Stimulated activated CD4-positive, alpha-beta T cell treated with anti-CD3 and anti-CD28 coated beads, Interleukin-12 subunit alpha, Interleukin-12 subunit beta, amount 100 ng/mL, for 24 hours (primary cell): ENCODE measurements around the gene SNRK.

Experiments used
- DNase-seq, 2 experiments: peaks; one replicate each; pipeline ENCODE4 v3.0.0-alpha.2; 2020; ENCODE audit warnings: low read depth in 2 of 2

Gene SNRK

GRCh38 chr3:43309372-43310305 lies 23.3 kb downstream of the SNRK start:
- no peak for DNase-seq

GRCh38 chr3:43316783-43317460 lies 30.6 kb downstream of the SNRK start:
- DNase-seq = no peak

- no peak for DNase-seq
These were observed 31.3 kb downstream of the SNRK start for GRCh38 chr3:43317461-43318316.

GRCh38 chr3:43319376-43319775 lies 33.0 kb downstream of the SNRK start:
- no peak for DNase-seq

GRCh38 chr3:43319794-43320193 lies 33.5 kb downstream of the SNRK start:
- DNase-seq = no peak

DNA sequence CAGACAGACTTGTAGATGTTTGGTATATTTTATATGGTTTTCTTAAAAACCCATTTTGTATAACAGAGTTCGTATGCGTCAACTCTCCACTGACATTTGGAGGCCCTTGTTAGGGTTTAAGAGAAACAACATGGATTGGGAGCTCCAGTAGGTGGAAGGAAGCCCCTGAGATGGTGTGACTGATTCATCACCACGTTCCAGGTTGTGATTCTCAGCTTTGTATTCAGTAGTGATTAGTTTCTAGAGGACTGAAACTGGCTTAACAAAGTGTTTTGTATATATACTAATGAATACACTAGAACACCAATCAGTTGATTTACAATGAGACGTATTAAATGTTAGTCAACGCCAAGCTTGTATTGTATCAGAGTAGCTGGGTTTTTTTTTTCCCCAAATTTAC lies 33.9 kb downstream of the SNRK start:
- no peak for DNase-seq

GRCh38 chr3:43323541-43323940 lies 37.2 kb downstream of the SNRK start:
- DNase-seq = no peak

GRCh38 chr3:43326891-43327581 lies 40.7 kb downstream of the SNRK start:
- no peak for DNase-seq

GRCh38 chr3:43327582-43327979 lies 41.2 kb downstream of the SNRK start:
- DNase-seq = no peak

DNA sequence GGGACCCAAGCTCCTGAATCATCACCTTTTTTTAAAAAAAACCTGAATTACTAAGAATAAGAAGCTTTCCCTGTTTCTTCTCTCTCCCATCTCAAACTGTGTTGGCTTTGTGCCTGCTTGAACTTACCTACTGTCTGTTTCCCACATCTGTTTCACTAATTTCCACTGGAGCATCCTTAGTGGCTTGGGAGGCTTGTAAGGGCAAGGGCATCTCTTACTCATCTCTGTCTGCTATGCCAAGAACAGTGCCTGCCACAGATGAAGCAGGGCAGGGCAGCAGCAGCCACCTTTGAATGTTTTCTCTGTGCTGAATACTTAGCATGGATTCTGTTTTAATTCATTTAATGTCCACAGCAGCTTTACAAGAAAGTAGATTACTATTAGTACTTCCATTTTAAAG lies 42.3 kb downstream of the SNRK start:
- no peak for DNase-seq

- DNase-seq = no peak
These were observed 44.6 kb downstream of the SNRK start for GRCh38 chr3:43330981-43331380.

DNA sequence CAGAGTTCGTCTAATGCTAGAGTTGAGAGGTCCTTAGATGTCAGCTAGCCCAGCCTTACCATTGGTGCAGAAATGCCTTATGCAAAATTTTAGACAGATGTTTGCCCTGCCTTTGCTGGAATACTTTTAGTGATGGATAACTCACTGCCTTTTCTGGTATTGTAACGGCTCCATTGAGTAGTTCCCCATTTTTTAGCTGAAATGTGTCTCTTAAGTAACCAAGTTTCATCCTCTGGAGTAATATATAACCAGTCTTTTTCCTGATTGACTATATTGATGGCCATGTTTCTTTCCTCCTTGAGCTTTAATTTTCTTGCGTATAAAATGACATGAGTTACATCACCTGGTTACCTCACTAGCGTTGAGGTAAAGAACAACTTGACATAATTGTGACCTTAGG lies 45.0 kb downstream of the SNRK start:
- no peak for DNase-seq

- no peak for DNase-seq
These were observed 48.6 kb downstream of the SNRK start for GRCh38 chr3:43334976-43335375.

DNA sequence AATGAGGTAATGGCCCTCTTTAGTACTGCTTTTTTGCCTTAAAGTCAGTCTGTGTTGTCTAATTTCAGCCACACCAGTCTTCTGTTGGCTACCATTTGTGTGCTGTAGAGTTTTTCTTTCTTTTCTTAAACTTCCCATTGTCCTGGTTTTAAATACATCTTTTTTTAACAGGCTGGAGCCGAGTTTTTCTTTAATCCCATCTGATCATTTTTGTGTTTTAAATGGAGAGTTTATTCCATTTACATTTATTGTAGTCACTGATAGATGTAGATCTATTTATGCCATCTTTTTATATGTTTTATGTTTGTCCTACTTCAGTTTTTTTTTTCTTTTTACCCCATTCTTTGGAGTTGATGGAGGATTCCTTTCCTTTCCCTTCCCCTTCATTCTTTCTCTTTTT lies 49.5 kb downstream of the SNRK start:
- DNase-seq = no peak

- DNase-seq = no peak
These were observed 52.0 kb downstream of the SNRK start for GRCh38 chr3:43338295-43338694.

DNA sequence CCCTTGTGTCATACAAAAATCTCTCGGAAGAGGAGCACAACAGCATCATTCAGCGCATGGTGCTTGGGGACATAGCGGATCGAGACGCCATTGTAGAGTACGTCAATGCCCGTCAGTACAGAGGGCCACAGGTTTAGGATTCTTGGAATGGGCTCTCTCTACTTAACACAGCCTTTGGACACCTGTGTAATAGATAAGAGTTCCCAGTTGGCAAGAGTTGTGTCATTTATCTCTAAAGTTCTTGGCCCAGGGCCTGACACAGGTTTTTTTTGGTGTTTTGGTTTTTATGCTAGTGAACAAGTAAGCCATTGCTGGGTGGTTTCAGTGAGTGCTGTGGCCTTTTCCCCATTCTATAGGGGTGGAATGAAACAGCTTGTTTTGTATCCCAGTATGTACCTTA lies 54.1 kb downstream of the SNRK start:
- no peak for DNase-seq

DNA sequence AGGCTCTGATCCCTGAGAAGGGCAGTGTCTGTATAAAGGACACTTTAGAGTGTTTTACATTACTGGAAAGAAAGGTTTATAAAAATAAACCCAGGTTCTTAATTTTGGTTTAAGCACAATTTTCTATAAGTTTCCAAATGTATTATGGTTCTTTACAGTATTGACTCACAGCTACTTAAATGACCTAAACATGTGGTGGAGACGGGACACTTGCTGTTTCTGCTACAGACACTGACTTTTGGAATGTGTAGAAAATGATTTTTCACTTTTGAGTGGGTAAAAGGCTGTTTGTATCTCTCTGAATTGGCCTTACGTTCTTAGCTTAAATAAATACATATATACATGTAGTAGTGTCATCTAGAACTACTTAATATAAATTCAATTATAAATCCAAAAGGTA lies 55.4 kb downstream of the SNRK start:
- DNase-seq = no peak

DNA sequence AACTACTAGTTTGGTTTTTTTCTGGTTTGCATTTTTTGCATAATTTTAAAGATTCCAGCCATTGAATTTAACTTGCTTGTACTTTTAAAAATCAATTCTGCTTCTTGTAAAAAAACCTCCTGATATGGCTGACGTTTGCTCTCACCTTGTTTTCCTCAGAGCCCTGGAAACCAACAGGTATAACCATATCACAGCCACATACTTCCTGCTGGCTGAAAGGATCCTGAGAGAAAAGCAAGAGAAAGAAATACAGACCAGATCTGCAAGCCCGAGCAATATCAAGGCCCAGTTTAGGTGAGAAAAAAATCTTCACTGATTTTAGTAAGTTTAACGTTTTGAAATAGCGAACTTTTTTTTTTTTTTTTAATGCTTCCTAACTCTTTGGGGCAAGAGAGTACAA lies 56.8 kb downstream of the SNRK start:
- no peak for DNase-seq

DNA sequence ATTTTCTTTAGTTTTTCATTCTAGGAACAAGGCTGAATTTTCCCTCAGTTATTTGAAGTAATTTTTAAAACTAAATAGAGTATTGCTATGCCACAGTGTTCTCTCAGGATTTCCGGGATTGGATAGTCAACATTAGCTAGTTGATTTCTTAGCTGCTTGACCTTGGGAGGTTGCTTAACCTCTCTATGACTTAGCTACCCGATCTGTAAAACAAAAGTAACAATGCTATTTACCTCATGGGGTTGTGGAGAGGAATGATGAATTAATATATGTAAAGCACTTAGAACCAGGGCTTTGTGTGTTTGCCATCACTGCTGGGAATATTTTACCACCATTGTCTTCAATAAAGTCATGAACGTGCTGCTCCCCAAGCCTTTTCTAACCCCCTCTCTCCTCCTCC lies 57.5 kb downstream of the SNRK start:
- DNase-seq = no peak

GRCh38 chr3:43344520-43344919 lies 58.2 kb downstream of the SNRK start:
- no peak for DNase-seq

- no peak for DNase-seq
These were observed 58.9 kb downstream of the SNRK start for GRCh38 chr3:43345246-43345645.

DNA sequence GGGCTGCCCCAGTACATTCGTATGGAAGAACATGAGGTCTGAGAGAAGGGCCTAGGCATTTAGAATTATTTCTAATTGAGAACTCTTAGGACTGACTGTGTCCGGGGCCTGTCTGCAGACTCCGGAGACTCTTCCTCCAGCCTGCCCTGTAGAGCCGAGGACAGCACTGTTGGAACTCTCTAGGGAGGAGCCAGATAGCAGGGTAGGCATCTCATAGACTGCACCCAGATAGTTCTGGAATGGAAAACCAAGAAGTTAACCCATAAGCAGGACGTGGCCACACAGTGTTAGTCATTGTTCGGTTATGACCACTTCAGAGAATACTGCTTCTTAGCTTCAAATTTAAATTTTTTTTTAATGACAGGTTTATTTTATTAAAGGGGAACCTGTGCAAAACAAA lies 59.5 kb downstream of the SNRK start:
- no peak for DNase-seq
